ENCODE data around the gene TCP11.

Gene TCP11

GRCh38 chr6:35161266-35161665 lies 20.1 kb upstream of the TCP11 start:
- Histone ChIP-seq H4K20me1 (ENCODE audit: insufficient read depth) (no peaks in the 10 kb centered on the region), H3K4me3 (IDR thresholded peaks at IDR 0.05; ENCODE audit: insufficient read depth, low read depth, low read length) (no peak overlapping the region), H3K4me1 (ENCODE audit: low read depth, poor library complexity, severe bottlenecking) (no peaks in the 10 kb centered on the region), H3K27me3 (ENCODE audit: insufficient read depth, low read depth) (no peaks in the 10 kb centered on the region), H3K27ac (no peak overlapping the region), H2AFZ (ENCODE audit: low read depth) (no peak overlapping the region), H3K4me2 (no peak overlapping the region), H3K79me2 (ENCODE audit: insufficient read depth, low read depth) (no peaks in the 10 kb centered on the region), H3K36me3 (ENCODE audit: insufficient read depth) (no peaks in the 10 kb centered on the region), H3K9ac (no peak overlapping the region)
- no peak for TF ChIP-seq CTCF (conservative IDR thresholded peaks at IDR 0.05; ENCODE audit: low read depth, low read length)

- H2AFZ ChIP-seq (ENCODE audit: low read depth) = no peak overlapping the region
- H3K79me2 ChIP-seq (ENCODE audit: insufficient read depth, low read depth) = no peaks in the 10 kb centered on the region
- no peaks in the 10 kb centered on the region for H3K27me3 ChIP-seq (ENCODE audit: insufficient read depth, low read depth)
- H3K9ac ChIP-seq = no peak overlapping the region
- no peaks in the 10 kb centered on the region for H3K36me3 ChIP-seq (ENCODE audit: insufficient read depth)
- H3K4me2 ChIP-seq = no peak overlapping the region
- no peaks in the 10 kb centered on the region for H3K4me1 ChIP-seq (ENCODE audit: low read depth, poor library complexity, severe bottlenecking)
- no peak overlapping the region for H3K4me3 ChIP-seq (IDR thresholded peaks at IDR 0.05; ENCODE audit: insufficient read depth, low read depth, low read length)
- TF ChIP-seq CTCF (conservative IDR thresholded peaks at IDR 0.05; ENCODE audit: low read depth, low read length) = no peak
- H4K20me1 ChIP-seq (ENCODE audit: insufficient read depth) = no peaks in the 10 kb centered on the region
- H3K27ac ChIP-seq = no peak overlapping the region
Observed at GRCh38 chr6:35160642-35161041, 19.5 kb upstream of the TCP11 start.

GRCh38 chr6:35158520-35158919 lies 17.4 kb upstream of the TCP11 start:
- Histone ChIP-seq H3K4me3 (IDR thresholded peaks at IDR 0.05; ENCODE audit: insufficient read depth, low read depth, low read length) (no peak overlapping the region), H4K20me1 (ENCODE audit: insufficient read depth) (no peaks in the 10 kb centered on the region), H3K79me2 (ENCODE audit: insufficient read depth, low read depth) (no peaks in the 10 kb centered on the region), H3K4me1 (ENCODE audit: low read depth, poor library complexity, severe bottlenecking) (peaks cover 7% of the 10 kb centered on the region), H3K36me3 (ENCODE audit: insufficient read depth) (no peaks in the 10 kb centered on the region), H3K27me3 (ENCODE audit: insufficient read depth, low read depth) (no peaks in the 10 kb centered on the region), H3K9ac (no peak overlapping the region), H2AFZ (ENCODE audit: low read depth) (no peak overlapping the region), H3K4me2 (no peak overlapping the region), H3K27ac (no peak overlapping the region)
- no peak for TF ChIP-seq CTCF (conservative IDR thresholded peaks at IDR 0.05; ENCODE audit: low read depth, low read length)

- H2AFZ ChIP-seq (ENCODE audit: low read depth) = no peak overlapping the region
- H3K4me3 ChIP-seq (IDR thresholded peaks at IDR 0.05; ENCODE audit: insufficient read depth, low read depth, low read length) = no peak overlapping the region
- no peaks in the 10 kb centered on the region for H3K79me2 ChIP-seq (ENCODE audit: insufficient read depth, low read depth)
- no peak for TF ChIP-seq CTCF (conservative IDR thresholded peaks at IDR 0.05; ENCODE audit: low read depth, low read length)
- H3K4me1 ChIP-seq (ENCODE audit: low read depth, poor library complexity, severe bottlenecking) = peaks cover 7% of the 10 kb centered on the region
- H3K36me3 ChIP-seq (ENCODE audit: insufficient read depth) = no peaks in the 10 kb centered on the region
- no peaks in the 10 kb centered on the region for H3K27me3 ChIP-seq (ENCODE audit: insufficient read depth, low read depth)
- H3K9ac ChIP-seq = no peak overlapping the region
- H4K20me1 ChIP-seq (ENCODE audit: insufficient read depth) = no peaks in the 10 kb centered on the region
- H3K27ac ChIP-seq = no peak overlapping the region
- no peak overlapping the region for H3K4me2 ChIP-seq
Observed at GRCh38 chr6:35154947-35155346, 13.8 kb upstream of the TCP11 start.

- H2AFZ ChIP-seq (ENCODE audit: low read depth) = no peak overlapping the region
- no peak overlapping the region for H3K4me3 ChIP-seq (IDR thresholded peaks at IDR 0.05; ENCODE audit: insufficient read depth, low read depth, low read length)
- no peaks in the 10 kb centered on the region for H4K20me1 ChIP-seq (ENCODE audit: insufficient read depth)
- no peaks in the 10 kb centered on the region for H3K36me3 ChIP-seq (ENCODE audit: insufficient read depth)
- H3K4me2 ChIP-seq = no peak overlapping the region
- no peaks in the 10 kb centered on the region for H3K27me3 ChIP-seq (ENCODE audit: insufficient read depth, low read depth)
- H3K79me2 ChIP-seq (ENCODE audit: insufficient read depth, low read depth) = no peaks in the 10 kb centered on the region
- no peak for TF ChIP-seq CTCF (conservative IDR thresholded peaks at IDR 0.05; ENCODE audit: low read depth, low read length)
- H3K4me1 ChIP-seq (ENCODE audit: low read depth, poor library complexity, severe bottlenecking) = peaks cover 7% of the 10 kb centered on the region
- no peak overlapping the region for H3K9ac ChIP-seq
- H3K27ac ChIP-seq = no peak overlapping the region
Observed at GRCh38 chr6:35154262-35154661, 13.1 kb upstream of the TCP11 start.

Data from KMS-11 (cell line).